ENCODE measurements around the gene SLCO3A1.

The SLCO3A1 gene

DNA sequence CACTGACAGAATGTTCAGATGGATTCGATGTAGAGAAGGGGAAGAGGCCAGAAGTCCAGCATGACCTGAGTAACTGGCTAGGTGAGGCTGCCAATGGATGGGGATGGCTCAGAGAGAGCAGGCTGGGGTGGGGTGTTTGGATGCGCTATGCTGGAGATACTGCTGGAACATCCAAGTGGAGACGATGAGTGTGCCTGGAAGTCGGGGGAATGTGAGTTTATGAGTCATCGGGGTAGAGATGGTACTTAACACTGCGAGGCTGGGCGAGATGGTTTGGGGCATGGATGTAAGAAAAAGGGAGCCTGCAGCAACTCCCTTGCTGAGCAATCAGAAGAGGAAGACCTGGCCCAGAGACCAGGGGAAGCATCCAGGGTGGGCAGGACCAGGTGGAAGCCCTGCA is 180.7 kb downstream of the SLCO3A1 start:
- TF ChIP-seq, protein P1, sequence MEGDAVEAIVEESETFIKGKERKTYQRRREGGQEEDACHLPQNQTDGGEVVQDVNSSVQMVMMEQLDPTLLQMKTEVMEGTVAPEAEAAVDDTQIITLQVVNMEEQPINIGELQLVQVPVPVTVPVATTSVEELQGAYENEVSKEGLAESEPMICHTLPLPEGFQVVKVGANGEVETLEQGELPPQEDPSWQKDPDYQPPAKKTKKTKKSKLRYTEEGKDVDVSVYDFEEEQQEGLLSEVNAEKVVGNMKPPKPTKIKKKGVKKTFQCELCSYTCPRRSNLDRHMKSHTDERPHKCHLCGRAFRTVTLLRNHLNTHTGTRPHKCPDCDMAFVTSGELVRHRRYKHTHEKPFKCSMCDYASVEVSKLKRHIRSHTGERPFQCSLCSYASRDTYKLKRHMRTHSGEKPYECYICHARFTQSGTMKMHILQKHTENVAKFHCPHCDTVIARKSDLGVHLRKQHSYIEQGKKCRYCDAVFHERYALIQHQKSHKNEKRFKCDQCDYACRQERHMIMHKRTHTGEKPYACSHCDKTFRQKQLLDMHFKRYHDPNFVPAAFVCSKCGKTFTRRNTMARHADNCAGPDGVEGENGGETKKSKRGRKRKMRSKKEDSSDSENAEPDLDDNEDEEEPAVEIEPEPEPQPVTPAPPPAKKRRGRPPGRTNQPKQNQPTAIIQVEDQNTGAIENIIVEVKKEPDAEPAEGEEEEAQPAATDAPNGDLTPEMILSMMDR (conservative IDR thresholded peaks at IDR 0.05; ENCODE audit: low read length) = no peak
- no peak for TF ChIP-seq EZH2phosphoT487 (IDR thresholded peaks at IDR 0.05; ENCODE audit: borderline replicate concordance)
- Histone ChIP-seq H3K79me2 (ENCODE audit: insufficient read depth, low read length) (no peaks in the 10 kb centered on the region), H3K9ac (ENCODE audit: low read depth, low read length, poor library complexity, severe bottlenecking) (no peak overlapping the region), H4K20me1 (ENCODE audit: insufficient read depth, low read length, poor library complexity, severe bottlenecking) (no peaks in the 10 kb centered on the region), H2AFZ (ENCODE audit: low read length) (no peak overlapping the region), H3K4me1 (ENCODE audit: insufficient read depth, low read length, poor library complexity, severe bottlenecking) (peaks cover 8% of the 10 kb centered on the region), H3K9me2 (replicated peaks; ENCODE audit: low read depth, low read length) (no peaks in the 10 kb centered on the region), H3K9me3 (ENCODE audit: insufficient read depth, low read depth, low read length) (no peaks in the 10 kb centered on the region), H3F3A (ENCODE audit: low read depth) (no peaks in the 10 kb centered on the region), H3K27me3 (ENCODE audit: insufficient read depth, low read length, poor library complexity, severe bottlenecking) (no peaks in the 10 kb centered on the region), H3K4me3 (ENCODE audit: low read length, poor library complexity, severe bottlenecking) (no peak overlapping the region), H3K36me3 (ENCODE audit: insufficient read depth, low read length) (no peaks in the 10 kb centered on the region), H3K4me2 (ENCODE audit: low read depth, low read length, poor library complexity, severe bottlenecking) (no peak overlapping the region)

DNA sequence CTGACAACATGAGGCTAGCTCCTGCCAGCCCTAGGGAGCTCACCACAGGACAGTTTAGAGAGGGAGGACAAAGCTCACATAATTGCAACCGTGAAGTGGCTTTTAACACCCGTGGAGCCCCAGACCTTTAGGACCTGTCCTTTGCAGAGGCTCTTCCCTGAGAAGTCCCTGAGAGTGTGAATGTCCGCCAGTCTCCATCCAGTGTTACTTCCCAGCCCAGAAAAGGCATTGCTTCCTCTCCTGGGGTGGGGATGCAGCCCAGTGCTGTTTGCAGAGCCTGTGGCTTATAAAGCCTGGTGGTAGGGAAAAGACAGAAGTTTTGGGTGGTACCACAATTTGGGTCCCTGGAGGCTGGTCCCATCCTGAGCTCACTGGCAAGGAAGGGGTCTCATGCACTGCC is 182.0 kb downstream of the SLCO3A1 start:
- H3K4me1 ChIP-seq (ENCODE audit: insufficient read depth, low read length, poor library complexity, severe bottlenecking) = peaks cover 8% of the 10 kb centered on the region
- no peak for TF ChIP-seq EZH2phosphoT487 (IDR thresholded peaks at IDR 0.05; ENCODE audit: borderline replicate concordance)
- TF ChIP-seq, protein P1 (conservative IDR thresholded peaks at IDR 0.05; ENCODE audit: low read length) = no peak
- H3K4me2 ChIP-seq (ENCODE audit: low read depth, low read length, poor library complexity, severe bottlenecking) = no peak overlapping the region
- no peaks in the 10 kb centered on the region for H3F3A ChIP-seq (ENCODE audit: low read depth)
- no peaks in the 10 kb centered on the region for H4K20me1 ChIP-seq (ENCODE audit: insufficient read depth, low read length, poor library complexity, severe bottlenecking)
- H3K79me2 ChIP-seq (ENCODE audit: insufficient read depth, low read length) = no peaks in the 10 kb centered on the region
- H3K9ac ChIP-seq (ENCODE audit: low read depth, low read length, poor library complexity, severe bottlenecking) = no peak overlapping the region
- no peaks in the 10 kb centered on the region for H3K9me2 ChIP-seq (replicated peaks; ENCODE audit: low read depth, low read length)
- H2AFZ ChIP-seq (ENCODE audit: low read length) = no peak overlapping the region
- no peaks in the 10 kb centered on the region for H3K27me3 ChIP-seq (ENCODE audit: insufficient read depth, low read length, poor library complexity, severe bottlenecking)
- H3K36me3 ChIP-seq (ENCODE audit: insufficient read depth, low read length) = no peaks in the 10 kb centered on the region
- no peak overlapping the region for H3K4me3 ChIP-seq (ENCODE audit: low read length, poor library complexity, severe bottlenecking)
- no peaks in the 10 kb centered on the region for H3K9me3 ChIP-seq (ENCODE audit: insufficient read depth, low read depth, low read length)

DNA sequence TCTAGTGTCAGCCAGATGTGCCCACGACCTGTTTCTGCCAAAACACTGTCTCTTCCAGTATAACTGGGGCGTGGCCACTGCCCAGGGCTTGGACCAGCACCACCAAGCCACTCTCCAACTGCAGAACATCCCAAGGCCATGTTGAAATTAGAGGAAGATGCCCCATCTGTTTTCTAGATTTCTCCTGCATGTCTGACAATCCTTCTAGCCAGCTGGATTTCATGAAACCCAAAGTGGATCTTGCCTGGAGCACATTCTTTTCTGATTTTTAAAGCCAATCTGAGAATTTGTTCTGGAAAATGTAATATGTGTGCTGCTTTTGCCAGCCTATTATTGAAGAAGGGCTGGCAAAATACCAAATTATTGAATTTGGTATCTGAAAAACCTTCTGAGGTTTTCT is 182.5 kb downstream of the SLCO3A1 start:
- no peaks in the 10 kb centered on the region for H3K9me2 ChIP-seq (replicated peaks; ENCODE audit: low read depth, low read length)
- H3F3A ChIP-seq (ENCODE audit: low read depth) = no peaks in the 10 kb centered on the region
- H2AFZ ChIP-seq (ENCODE audit: low read length) = no peak overlapping the region
- H4K20me1 ChIP-seq (ENCODE audit: insufficient read depth, low read length, poor library complexity, severe bottlenecking) = no peaks in the 10 kb centered on the region
- TF ChIP-seq, protein P1 (conservative IDR thresholded peaks at IDR 0.05; ENCODE audit: low read length) = no peak
- no peak for TF ChIP-seq EZH2phosphoT487 (IDR thresholded peaks at IDR 0.05; ENCODE audit: borderline replicate concordance)
- H3K4me2 ChIP-seq (ENCODE audit: low read depth, low read length, poor library complexity, severe bottlenecking) = no peak overlapping the region
- no peaks in the 10 kb centered on the region for H3K27me3 ChIP-seq (ENCODE audit: insufficient read depth, low read length, poor library complexity, severe bottlenecking)
- H3K4me3 ChIP-seq (ENCODE audit: low read length, poor library complexity, severe bottlenecking) = no peak overlapping the region
- H3K9ac ChIP-seq (ENCODE audit: low read depth, low read length, poor library complexity, severe bottlenecking) = no peak overlapping the region
- no peaks in the 10 kb centered on the region for H3K36me3 ChIP-seq (ENCODE audit: insufficient read depth, low read length)
- peaks cover 12% of the 10 kb centered on the region for H3K4me1 ChIP-seq (ENCODE audit: insufficient read depth, low read length, poor library complexity, severe bottlenecking)
- no peaks in the 10 kb centered on the region for H3K9me3 ChIP-seq (ENCODE audit: insufficient read depth, low read depth, low read length)
- H3K79me2 ChIP-seq (ENCODE audit: insufficient read depth, low read length) = no peaks in the 10 kb centered on the region

All from Loucy (cell line).